Pons (tissue), 1 donor: Measurements from ENCODE around the gene GALR1.
"Not testable (repeated sequence)": the region's sequence is repeated elsewhere in the genome, so short reads cannot be mapped to it uniquely, and the experiment has no call there.

Experiments
- DNase-seq: peaks from one replicate; pipeline ENCODE4 v3.0.0-alpha.2; 2016; ENCODE audit warnings: low spot score

GALR1 gene, protein sequence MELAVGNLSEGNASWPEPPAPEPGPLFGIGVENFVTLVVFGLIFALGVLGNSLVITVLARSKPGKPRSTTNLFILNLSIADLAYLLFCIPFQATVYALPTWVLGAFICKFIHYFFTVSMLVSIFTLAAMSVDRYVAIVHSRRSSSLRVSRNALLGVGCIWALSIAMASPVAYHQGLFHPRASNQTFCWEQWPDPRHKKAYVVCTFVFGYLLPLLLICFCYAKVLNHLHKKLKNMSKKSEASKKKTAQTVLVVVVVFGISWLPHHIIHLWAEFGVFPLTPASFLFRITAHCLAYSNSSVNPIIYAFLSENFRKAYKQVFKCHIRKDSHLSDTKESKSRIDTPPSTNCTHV

DNA sequence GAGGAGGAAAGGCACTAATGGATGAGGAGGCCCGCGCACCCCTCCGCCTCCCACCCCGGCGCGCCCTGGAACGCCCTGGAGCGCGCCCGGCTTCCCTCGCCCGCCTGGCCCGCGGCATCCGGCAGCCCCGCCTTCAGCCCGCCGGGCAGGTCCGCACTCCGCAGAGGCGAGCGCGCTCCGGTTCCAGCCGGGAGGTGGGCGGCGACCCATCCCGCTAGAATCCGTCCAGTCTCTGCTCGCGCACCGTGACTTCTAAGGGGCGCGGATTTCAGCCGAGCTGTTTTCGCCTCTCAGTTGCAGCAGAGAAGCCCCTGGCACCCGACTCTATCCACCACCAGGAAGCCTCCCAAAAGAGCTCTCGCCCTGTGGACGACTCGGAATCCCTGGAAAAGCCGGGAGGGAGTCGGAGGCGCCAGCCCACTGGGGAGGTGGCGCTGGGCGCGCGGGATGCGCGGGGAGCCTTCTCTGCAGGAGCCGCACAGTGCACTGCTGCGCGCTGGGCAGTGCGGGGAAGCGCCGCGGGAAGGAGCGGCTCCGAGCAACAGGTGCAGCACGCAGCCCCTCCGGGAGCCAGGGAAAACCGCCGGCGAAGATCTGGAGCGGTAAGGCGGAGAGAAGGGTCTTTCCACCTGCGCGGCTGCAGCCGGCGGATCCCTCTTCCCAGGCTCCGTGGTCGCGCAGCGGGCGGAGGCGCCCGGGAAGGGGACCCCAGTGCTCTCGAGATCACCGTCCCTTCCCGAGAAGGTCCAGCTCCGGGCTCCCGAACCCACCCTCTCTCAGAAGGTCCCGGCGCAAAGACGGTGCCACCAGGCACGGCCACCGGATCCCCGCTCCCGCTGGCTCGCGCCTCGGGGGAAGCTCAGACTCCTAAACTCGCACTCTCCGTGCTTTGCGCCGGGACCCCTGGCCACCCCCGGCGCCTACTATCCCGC lies at the start of gene GALR1:
Gene GALR1, plus strand, starts transcription at position 280 of the 932 bp plus-strand sequence. CDS start 701 bp downstream, outside the sequence.
- no peak for DNase-seq

DNA sequence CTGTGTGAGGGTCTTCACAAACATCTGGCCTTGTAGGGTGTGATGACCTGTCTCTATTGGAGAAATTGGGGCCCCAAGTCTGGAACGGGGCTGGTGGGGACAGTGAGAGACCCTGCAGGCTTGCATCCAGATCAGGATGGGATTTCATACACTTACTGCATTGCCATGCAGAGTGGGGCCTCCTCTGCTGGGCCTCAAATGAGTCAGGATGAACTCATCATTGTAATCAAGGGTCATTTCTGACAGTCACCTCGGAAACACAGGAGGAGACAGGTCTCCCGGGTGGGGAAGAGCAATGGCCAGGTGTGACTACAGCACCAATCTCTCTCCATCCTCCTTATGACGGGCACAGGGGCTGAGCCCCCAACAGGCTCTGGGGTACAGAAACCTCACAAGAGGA lies 48.1 kb upstream of the GALR1 start:
- no peak for DNase-seq

DNA sequence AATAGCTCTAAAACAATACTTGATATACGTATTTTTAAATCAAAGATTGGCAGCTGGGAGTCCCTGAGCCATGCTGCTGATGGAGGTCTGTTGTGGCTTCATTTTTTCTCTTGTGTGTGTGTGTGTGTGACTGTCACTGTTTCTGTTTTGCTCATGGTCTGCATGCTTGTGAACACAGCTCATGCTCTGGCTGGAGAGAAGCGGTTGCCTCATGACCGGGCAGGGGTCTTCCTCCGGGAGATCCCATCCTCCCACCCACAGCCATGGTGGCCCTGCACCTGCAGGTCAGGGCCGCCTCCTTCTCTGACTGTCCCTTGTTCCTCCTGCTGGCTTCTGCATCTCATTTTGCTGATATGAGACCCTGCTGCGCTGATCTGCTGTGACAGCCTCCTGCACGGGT lies 47.3 kb upstream of the GALR1 start:
- DNase-seq: no peak

DNA sequence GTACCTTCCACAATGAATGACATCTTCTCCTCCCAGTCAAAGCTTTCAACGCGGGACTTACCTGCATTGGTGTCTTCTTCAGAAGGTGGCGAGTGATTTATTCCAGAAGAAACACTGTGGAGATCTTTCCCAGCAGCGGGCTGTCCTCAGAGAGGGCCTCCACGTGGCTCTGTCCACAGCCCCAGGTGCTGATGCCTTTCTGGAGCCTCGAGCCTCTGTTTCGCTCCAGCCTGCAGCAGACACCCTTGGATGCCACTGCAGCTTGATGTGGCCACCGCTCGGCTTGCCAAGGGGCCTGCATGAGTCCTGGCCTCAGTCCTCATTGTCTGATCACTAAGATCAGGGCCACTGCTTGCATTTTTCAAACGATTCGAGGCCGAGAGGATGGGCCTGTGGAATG lies 46.6 kb upstream of the GALR1 start:
- DNase-seq: no peak

DNA sequence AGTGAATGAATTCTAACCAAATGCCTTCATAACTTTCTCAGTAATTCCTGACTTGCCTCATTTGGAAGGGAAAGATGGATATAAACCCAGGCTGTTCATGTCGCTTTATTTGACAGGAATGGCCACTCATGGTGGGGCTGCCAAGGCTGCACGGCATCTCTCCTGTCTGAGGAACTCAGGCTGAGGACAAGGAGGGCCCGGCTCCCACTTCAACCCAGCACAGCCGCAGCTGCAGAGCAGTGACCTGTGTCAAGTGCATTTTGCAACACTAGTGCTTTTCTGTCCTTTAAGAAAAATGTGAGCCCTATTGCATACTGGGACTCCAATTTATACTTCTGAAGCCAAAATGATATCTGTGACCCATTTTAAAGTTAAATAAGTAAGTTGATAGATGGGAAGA lies 45.8 kb upstream of the GALR1 start:
- DNase-seq: no peak

DNA sequence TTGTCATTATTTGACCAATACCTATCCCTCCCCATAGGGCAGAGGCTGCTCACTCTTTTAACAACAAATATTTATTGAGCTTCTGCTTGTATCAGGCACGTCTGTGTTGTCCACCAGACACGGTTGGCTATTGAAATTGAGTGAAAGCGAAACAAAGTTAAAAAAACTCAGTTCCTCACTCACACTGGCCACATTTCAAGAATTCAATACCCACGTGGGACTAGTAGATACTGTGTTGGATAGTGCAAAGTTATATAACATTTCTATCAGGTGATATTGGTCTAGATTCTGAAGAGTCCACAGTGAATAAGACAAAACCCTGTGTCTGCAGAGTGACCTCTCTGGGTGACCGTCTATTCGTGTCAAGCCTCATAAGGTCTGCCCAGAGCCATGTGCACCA lies 43.9 kb upstream of the GALR1 start:
- DNase-seq: peak; percentile 65

DNA sequence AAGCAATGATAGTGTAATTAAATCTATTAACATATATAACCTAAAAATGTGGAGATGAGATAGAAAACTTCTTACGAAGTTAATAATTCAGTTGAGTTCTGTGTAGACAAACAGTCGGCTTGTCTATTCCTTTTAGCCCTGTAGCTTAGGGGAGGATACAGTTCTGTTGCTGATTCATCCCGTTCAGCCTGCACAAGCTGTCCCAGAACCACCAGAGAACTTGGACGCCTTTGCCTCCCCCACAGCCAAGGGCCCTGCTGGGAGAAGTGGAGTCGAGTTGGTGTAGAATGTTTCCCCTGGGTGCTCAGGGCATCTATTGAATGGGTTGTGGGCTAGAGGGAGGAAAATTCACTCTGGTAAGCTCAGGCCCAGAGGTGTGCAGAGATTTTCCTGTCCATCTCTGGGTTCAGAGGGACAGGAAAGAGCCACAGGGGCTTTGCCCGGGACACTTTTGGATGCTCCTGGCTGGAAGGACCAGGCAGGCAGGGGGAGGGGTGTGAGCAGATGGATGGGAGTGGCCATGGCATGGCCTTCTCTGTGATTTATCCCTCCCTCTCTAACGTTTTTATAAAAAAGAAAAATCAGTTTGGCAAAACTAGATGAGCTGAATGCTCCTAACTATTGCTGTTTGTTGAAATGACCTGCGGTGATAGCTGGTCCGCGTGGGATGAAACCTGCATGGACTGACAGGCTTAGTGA lies 42.8 kb upstream of the GALR1 start:
- DNase-seq: no peak

DNA sequence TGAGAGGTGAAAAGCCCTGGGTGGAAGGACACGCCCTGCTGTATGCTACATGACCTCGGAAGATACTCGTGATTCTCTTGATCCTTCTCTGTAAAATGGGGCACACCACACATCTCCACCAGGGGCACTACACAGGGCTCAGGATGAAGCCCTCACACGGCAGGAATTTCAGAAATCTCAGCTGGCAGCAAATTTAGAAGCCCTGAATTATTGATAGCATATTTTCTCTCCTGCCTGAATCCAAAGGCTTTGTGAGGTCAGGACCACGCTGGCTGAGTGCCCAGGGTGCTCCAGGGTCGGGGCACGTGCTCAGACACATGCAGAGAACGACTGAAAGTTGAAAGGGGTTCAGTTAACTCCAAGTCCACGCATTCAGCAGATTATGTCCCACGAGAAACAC lies 42.1 kb upstream of the GALR1 start:
- DNase-seq: peak; percentile 76

DNA sequence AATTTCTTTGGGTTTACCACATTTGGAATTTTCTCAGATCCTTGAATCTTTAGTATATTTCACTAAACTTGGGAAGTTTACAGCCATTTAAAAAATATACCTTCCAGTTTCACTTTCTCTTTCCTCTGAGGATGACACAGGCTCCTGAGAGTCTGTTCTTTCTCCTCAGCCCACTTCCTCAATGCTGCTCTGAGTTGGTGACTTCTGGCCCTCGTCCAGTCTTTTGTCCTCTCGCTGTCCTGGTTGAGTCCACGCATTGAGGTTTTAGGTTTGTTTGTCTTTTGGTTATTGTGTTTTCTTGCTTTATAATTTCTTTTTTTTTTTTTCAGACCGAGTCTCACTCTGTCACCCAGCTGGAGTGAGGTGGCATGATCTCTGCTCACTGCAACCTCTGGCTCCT lies 40.7 kb upstream of the GALR1 start:
- DNase-seq: peak; percentile 83

DNA sequence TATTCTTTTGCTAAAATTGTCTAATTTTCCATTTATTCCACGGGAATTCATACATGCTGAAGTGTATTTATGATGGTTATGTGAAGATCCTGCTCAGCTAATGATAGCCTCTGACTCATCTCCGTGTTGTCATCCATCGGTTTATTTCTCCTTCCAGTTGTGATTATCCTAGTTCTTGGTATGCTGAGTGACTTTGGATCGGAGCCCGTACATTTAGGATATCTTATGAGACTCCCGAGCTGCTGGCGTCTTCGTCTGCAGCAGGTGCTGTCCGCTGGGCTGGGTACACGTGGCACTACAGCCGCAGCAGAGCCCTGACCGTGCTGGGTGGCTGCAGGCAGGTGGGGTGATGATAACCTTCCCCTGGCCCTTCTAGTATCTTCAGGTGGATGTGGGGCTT lies 40.1 kb upstream of the GALR1 start:
- no peak for DNase-seq

DNA sequence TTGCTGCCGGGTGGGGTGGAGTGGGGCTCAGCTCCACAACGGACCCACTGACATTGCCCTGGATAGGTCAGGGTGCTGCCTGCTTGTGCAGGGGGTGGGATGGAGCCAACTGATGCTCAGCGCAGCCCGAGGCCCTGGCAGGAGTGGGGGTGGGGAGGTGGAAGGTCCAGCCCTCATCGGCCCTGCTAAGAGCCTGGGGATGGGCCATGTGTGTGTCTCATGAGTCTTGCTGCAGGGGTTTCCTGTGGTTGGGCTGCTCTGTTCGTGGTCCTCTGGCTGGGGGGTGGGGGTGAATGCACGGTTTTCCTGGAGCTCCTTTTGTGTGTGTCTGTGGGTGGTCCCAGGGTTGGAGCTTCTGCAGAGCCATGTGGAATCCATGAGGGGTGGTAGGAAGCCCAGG lies 39.4 kb upstream of the GALR1 start:
- no peak for DNase-seq

DNA sequence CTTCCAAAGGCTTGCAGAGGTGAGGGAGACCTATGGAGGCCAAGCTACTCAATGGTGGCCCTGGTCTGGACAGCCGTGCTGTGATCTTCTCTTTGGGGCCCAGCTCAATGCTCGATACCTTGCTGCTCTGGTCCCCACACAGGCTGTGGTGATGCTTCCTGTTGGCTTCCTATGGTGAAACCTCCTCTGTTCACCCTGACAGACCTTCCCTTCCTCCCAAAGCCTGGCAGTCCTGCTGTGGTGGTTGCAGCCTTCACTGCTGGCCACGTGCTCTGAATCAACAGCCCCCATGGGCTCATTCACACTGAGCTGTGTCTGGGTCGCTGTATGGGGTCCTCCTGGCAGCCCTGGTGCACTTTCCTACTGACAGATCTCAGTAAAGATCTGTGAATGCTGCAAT lies 31.0 kb upstream of the GALR1 start:
- no peak for DNase-seq

DNA sequence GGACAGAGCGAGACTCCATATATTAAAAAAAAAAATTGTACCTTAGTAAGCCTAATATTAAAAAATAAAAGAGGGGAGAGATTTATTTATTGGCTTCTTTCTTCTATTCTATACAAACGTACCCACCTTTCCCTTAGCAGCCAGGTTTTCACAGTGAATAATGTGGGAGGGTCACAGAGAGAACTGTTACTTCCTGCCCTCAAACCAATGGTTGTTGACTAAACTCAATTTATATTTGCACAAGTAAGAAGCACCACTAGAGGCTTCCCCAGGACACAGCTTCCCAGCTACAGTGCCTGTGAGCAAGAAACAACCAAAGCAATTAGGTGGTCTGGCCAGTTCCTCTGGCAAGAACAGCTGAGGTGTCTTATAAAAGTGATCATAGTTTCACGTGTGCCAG lies 28.9 kb upstream of the GALR1 start:
- DNase-seq: no peak

DNA sequence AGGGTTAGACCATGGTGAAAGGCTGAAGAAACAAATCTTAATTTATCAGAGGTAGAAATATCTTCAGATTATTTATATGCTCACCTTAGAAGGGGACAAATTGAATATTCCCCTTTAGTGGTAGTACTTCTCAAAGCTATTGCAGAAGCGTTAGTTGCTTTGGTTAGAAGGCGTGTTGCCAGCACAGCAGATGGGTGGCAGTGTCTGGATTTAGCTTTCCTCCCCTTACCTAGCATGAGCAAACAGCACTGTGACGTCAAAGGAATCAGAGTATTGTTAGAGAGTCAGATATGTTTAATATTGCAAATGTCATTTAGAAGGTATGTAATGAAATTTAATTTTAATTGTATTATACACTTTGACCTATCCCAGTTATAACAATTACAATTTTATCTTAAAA lies 27.2 kb upstream of the GALR1 start:
- DNase-seq: no peak

DNA sequence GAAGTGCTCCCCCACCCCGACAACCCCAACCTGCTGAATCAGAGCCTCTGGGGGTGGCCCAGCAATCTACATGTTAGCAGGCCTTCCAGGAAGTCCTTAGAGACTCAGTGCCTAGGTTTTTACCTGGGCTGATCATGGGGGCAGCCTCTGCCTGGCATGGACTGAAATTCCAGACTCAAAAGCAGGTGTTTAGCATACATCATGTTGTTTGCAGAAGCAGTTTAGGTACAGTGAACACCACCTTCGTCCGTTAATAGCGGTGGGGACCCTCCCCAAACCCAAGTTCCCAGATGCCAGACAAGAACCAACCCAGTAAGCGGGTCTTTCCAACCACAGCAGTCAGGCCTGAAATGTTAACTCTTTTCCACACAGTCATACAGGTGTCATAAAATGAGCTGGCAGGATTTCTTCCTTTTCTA lies 26.4 kb upstream of the GALR1 start:
- no peak for DNase-seq

DNA sequence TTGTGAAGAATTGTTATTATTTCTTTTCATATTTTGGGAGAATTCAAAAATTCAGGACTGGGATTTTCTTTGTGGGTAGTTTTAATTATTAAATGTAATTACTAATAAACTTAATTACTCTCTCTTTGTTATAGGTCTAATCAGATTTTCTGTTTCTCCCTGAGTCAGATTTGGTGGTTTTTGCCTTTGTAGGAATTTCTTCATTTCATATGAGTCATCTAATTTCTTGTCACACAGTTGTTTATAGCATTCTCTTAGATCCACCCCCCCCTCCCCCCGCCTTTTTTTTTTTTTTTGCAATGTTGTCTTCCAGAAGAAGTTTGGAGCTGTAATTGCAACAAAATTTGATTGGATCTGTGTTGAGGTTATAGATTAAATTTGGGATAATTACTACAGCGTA lies 26.0 kb upstream of the GALR1 start:
- DNase-seq: no peak

DNA sequence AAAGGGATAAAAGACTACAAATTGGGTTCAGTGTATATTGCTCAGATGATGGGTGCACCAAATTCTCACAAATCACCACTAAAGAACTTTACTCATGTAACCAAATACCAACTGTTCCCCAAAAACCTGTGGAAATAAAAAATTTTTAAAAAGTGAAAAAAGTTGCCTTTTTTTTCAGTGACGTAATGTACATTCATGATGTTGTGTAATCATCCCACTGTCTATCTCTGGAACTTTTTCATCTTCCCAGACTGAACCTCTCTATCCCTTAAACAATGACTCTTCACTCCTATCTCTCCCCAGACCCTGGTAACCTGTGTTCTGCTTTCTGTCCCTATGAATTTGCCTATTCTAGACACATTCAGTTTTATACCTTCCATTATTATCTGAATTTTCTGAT lies 19.0 kb upstream of the GALR1 start:
- no peak for DNase-seq

DNA sequence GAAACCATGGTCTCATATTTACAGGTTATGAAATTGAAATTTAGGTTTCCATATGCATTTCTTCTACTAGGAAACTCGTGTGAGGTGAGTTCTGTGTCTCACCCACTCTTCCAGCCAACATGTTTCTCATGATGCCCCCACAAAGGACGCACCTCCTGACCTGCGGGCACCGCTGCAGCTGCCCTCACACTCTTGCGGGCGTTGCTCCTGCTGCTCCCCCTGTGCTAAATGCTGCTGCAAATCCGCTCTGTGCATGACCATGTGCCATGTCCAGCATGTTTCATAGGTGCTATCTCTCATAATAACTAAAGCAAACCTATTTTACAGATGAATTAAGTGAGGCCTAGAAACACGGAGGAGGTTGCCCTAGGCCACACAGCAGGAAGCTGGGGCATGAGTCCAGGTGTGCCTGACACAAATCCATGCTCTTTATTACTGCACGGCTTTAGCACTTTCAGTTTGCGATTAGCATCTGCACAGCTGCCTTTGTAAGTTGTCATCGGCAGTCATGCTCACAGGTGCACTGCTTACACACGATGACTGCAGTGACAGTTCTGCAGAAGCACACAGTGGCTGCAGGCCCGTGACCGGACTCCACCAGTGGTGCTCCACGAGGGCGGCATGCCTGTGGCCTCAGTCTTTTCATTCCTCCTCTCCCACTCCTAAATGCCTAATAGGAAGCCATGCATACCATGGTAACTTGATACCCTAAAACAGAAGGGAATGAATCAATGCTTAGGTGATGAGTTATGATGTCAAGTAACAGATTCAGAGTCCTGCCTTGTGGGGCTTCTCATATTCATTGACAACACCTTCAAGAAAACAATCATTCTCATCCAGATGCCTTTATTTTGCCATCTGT lies 14.9 kb upstream of the GALR1 start:
- no peak for DNase-seq

DNA sequence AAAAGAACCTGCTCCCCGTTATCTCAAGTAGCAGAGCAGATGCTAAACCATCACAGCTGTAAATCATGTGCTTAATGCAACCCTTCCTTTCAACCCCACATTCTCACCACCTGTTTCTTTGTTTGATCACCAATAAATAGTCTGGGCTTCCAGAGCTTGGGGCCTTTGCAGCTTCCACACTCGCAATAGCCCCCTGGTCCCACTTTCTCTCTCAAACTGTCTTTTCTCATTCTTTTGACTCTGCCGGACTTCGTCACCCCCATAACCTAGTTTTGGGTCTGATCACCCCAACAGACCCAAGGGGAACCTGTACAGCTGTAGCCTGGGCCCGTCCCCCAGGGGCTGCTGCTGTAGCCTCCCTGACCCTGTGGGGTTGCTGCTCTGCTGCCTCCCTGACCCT lies 10.4 kb upstream of the GALR1 start:
- not testable (repeated sequence) for DNase-seq

DNA sequence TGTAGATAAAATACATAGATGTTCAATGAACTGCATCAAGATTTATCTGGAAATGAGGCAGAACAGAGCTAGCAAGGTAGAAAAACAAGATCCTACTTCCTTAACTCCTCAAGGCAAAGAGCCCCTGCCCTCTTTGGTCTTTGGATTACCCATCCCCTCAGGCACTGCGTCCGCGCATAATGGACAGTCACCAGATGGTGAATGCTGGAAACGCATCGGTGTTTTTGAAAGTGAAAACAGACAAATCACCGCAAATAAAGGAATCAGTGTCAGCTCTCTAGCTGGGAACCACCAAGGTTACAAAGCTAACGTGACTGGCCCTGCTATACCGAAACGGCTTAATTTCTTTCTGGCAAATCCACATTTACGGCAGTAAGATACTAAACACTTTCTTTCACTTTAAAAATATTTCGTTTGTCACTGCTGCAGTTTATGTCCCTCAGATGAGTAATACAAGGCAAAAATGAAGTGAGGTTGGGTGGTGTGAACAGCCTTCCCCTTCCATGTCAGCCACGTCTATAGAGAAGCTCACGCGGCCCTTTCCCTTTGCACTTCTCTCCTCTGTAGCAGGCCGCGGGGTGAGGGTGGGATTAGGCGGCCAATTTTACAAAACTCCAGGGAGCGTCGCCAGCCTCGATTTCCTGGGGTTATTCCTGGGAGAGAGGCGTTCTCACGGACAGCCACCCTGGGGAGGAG lies 627 bp upstream of the GALR1 start:
- DNase-seq: no peak

DNA sequence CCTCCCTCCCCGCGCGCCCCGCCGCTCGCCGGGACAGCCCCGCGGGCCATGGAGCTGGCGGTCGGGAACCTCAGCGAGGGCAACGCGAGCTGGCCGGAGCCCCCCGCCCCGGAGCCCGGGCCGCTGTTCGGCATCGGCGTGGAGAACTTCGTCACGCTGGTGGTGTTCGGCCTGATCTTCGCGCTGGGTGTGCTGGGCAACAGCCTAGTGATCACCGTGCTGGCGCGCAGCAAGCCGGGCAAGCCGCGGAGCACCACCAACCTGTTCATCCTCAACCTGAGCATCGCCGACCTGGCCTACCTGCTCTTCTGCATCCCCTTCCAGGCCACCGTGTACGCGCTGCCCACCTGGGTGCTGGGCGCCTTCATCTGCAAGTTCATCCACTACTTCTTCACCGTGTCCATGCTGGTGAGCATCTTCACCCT lies 865 bp downstream of the GALR1 start:
- no peak for DNase-seq
